HG02973 (cell line): Measurements from ENCODE around the gene IDH3B.

Experiments used
- ATAC-seq: cut with Tn5 transposase; IDR thresholded peaks from one replicate; pipeline ENCODE4 v1.9.1; 2021; ENCODE audit warnings: moderate library complexity; ENCODE audit not compliant: unreplicated experiment

The IDH3B gene

GRCh38 chr20:2658414-2659354 lies 5.3 kb downstream of the IDH3B start:
- no peak for ATAC-seq

- ATAC-seq: no peak
These were observed 6.3 kb downstream of the IDH3B start for GRCh38 chr20:2657674-2658073.

- no peak for ATAC-seq
These were observed 6.8 kb downstream of the IDH3B start for GRCh38 chr20:2657241-2657640.

GRCh38 chr20:2656471-2657117 lies 7.4 kb downstream of the IDH3B start:
- ATAC-seq: no peak

GRCh38 chr20:2655331-2656116 lies 8.5 kb downstream of the IDH3B start:
- ATAC-seq: no peak

- no peak for ATAC-seq
These were observed 9.2 kb downstream of the IDH3B start for GRCh38 chr20:2654831-2655230.

- no peak for ATAC-seq
These were observed 9.6 kb downstream of the IDH3B start for GRCh38 chr20:2654384-2654822.

- no peak for ATAC-seq
These were observed 10.2 kb downstream of the IDH3B start for GRCh38 chr20:2653556-2654383.

- ATAC-seq: peak; percentile 37
These were observed 11.1 kb downstream of the IDH3B start for GRCh38 chr20:2652724-2653555.

- ATAC-seq: peak; percentile 77
These were observed 12.0 kb downstream of the IDH3B start, which contains the start of gene NOP56 for GRCh38 chr20:2651772-2652723. NOP56 (plus strand) TSS chr20:2652632; CDS start chr20:2652661, 29 bp downstream.

- ATAC-seq: no peak
These were observed 20.3 kb downstream of the IDH3B start for GRCh38 chr20:2643708-2644107.

- ATAC-seq: no peak
These were observed 23.1 kb downstream of the IDH3B start for GRCh38 chr20:2640899-2641298.

- no peak for ATAC-seq
These were observed 23.8 kb downstream of the IDH3B start for GRCh38 chr20:2640260-2640659.

- no peak for ATAC-seq
These were observed 26.8 kb downstream of the IDH3B start for GRCh38 chr20:2637246-2637645.

- no peak for ATAC-seq
These were observed 30.6 kb downstream of the IDH3B start for GRCh38 chr20:2633381-2633780.

- no peak for ATAC-seq
These were observed 32.8 kb downstream of the IDH3B start for GRCh38 chr20:2631228-2631627.

GRCh38 chr20:2626853-2627541 lies 37.0 kb downstream of the IDH3B start:
- no peak for ATAC-seq

- no peak for ATAC-seq
These were observed 39.0 kb downstream of the IDH3B start for GRCh38 chr20:2625062-2625461.
